GM18520 (cell line): ENCODE measurements around the gene MPP7.

Source experiments
- ATAC-seq: cut with Tn5 transposase; IDR thresholded peaks from one replicate; pipeline ENCODE4 v1.9.1; 2021; ENCODE audit not compliant: unreplicated experiment

MPP7 gene

GRCh38 chr10:28307267-28307666 lies 4.4 kb upstream of the MPP7 start:
- no peak for ATAC-seq

- no peak for ATAC-seq
Observed at GRCh38 chr10:28305553-28305952, 2.7 kb upstream of the MPP7 start.

- ATAC-seq = no peak
Observed at GRCh38 chr10:28304032-28304571, 1.2 kb upstream of the MPP7 start.

- ATAC-seq = no peak
Observed at GRCh38 chr10:28302012-28302637, 739 bp downstream of the MPP7 start.

- ATAC-seq = no peak
Observed at GRCh38 chr10:28300027-28300426, 2.8 kb downstream of the MPP7 start.

- no peak for ATAC-seq
Observed at GRCh38 chr10:28298951-28299350, 3.9 kb downstream of the MPP7 start.

GRCh38 chr10:28296023-28296422 lies 6.8 kb downstream of the MPP7 start:
- ATAC-seq = no peak

- ATAC-seq = no peak
Observed at GRCh38 chr10:28295336-28295735, 7.5 kb downstream of the MPP7 start.

- ATAC-seq = no peak
Observed at GRCh38 chr10:28294809-28295208, 8.1 kb downstream of the MPP7 start.

- ATAC-seq = no peak
Observed at GRCh38 chr10:28294169-28294532, 8.7 kb downstream of the MPP7 start.

- no peak for ATAC-seq
Observed at GRCh38 chr10:28293236-28294168, 9.4 kb downstream of the MPP7 start.

- no peak for ATAC-seq
Observed at GRCh38 chr10:28291881-28292297, 11.0 kb downstream of the MPP7 start.

- no peak for ATAC-seq
Observed at GRCh38 chr10:28285816-28286215, 17.0 kb downstream of the MPP7 start.

GRCh38 chr10:28284126-28284525 lies 18.7 kb downstream of the MPP7 start:
- no peak for ATAC-seq

GRCh38 chr10:28283251-28283650 lies 19.6 kb downstream of the MPP7 start:
- no peak for ATAC-seq

GRCh38 chr10:28282336-28282735 lies 20.5 kb downstream of the MPP7 start:
- no peak for ATAC-seq

GRCh38 chr10:28281726-28282315 lies 21.0 kb downstream of the MPP7 start:
- no peak for ATAC-seq

- ATAC-seq = no peak
Observed at GRCh38 chr10:28280652-28281051, 22.2 kb downstream of the MPP7 start.

- ATAC-seq = no peak
Observed at GRCh38 chr10:28279878-28280277, 23.0 kb downstream of the MPP7 start.

GRCh38 chr10:28278842-28279241 lies 24.0 kb downstream of the MPP7 start:
- no peak for ATAC-seq

- ATAC-seq = no peak
Observed at GRCh38 chr10:28276384-28276783, 26.5 kb downstream of the MPP7 start.

- no peak for ATAC-seq
Observed at GRCh38 chr10:28274475-28274874, 28.4 kb downstream of the MPP7 start.
